HG03135 (cell line): ENCODE data around the gene SLCO3A1.
"Not testable (repeated sequence)": the region's sequence is repeated elsewhere in the genome, so short reads cannot be mapped to it uniquely, and the experiment has no call there.

ENCODE experiments used
- ATAC-seq: cut with Tn5 transposase; IDR thresholded peaks from one replicate; pipeline ENCODE4 v1.9.1; 2021; ENCODE audit warnings: mild to moderate bottlenecking, moderate library complexity; ENCODE audit not compliant: unreplicated experiment

Gene SLCO3A1

GRCh38 chr15:92178911-92179310 is 325.4 kb downstream of the SLCO3A1 start:
- no peak for ATAC-seq

GRCh38 chr15:92184142-92184541 is 330.6 kb downstream of the SLCO3A1 start:
- no peak for ATAC-seq

GRCh38 chr15:92184679-92185230 is 331.2 kb downstream of the SLCO3A1 start:
- no peak for ATAC-seq

GRCh38 chr15:92187975-92188374 is 334.5 kb downstream of the SLCO3A1 start:
- ATAC-seq: no peak

- ATAC-seq: no peak
Measured at GRCh38 chr15:92189166-92189565, 335.7 kb downstream of the SLCO3A1 start.

- no peak for ATAC-seq
Measured at GRCh38 chr15:92195241-92195640, 341.7 kb downstream of the SLCO3A1 start.

- ATAC-seq: no peak
Measured at GRCh38 chr15:92196342-92196741, 342.8 kb downstream of the SLCO3A1 start.

GRCh38 chr15:92197746-92198145 is 344.2 kb downstream of the SLCO3A1 start:
- no peak for ATAC-seq

GRCh38 chr15:92200891-92201290 is 347.4 kb downstream of the SLCO3A1 start:
- ATAC-seq: no peak

GRCh38 chr15:92205255-92205739 is 351.8 kb downstream of the SLCO3A1 start:
- ATAC-seq: no peak

- ATAC-seq: not testable (repeated sequence)
Measured at GRCh38 chr15:92207601-92208000, 354.1 kb downstream of the SLCO3A1 start.
